K562 (cell line): ENCODE data around the gene RUNX3. TPM values are rescaled to one million over a fixed set of nuclear protein-coding genes. Genes with fewer than 3 reads are reported as not detected.

Experiments used
- C11orf30 ChIP-seq: fragments of 450-650 bp; IDR thresholded peaks from 2 replicates; pipeline ENCODE4 v1.6.1; 2016; ENCODE audit warnings: low read depth, mild to moderate bottlenecking
- CBFB ChIP-seq: sonication (generic); formaldehyde crosslinking; IDR thresholded peaks from 2 replicates; pipeline ENCODE4 v1.4.0; 2020; ENCODE audit warnings: mild to moderate bottlenecking, missing genetic modification reagents
- CBX5 ChIP-seq: IDR thresholded peaks from 2 replicates; pipeline ENCODE4 v1.6.1; 2014; ENCODE audit warnings: low read depth, borderline replicate concordance
- CREM ChIP-seq: IDR thresholded peaks from 2 replicates; pipeline ENCODE4 v1.6.1; 2014; ENCODE audit warnings: antibody characterized with exemption, low read depth
- CTCF ChIP-seq, 3 experiments: IDR thresholded peaks in 2 of 3; conservative IDR thresholded peaks in 1 of 3; 2 replicates each; pipeline ENCODE4 v1.5.1; 2011 to 2012; ENCODE audit warnings: low read length in 3 of 3, mild to moderate bottlenecking in 3 of 3, control low read depth in 2 of 3, improper control_type of control experiment in 1 of 3, inconsistent platforms in 1 of 3, low read depth in 1 of 3, mixed read lengths in 1 of 3, moderate library complexity in 1 of 3; ENCODE audit not compliant: insufficient read depth in 2 of 3
- HDAC2 ChIP-seq: fragments of 450-650 bp; IDR thresholded peaks from 2 replicates; pipeline ENCODE4 v1.6.1; 2016; ENCODE audit warnings: mild to moderate bottlenecking
- HMGN3 ChIP-seq: IDR thresholded peaks from 2 replicates; pipeline ENCODE4 v1.6.1; 2011; ENCODE audit warnings: borderline replicate concordance, low read depth, mild to moderate bottlenecking, mixed read lengths, low read length; ENCODE audit not compliant: insufficient read length; ENCODE audit errors: extremely low read depth
- IRF1 ChIP-seq: sonication (generic); formaldehyde crosslinking; IDR thresholded peaks from 2 replicates; pipeline ENCODE4 v1.8.0; 2022; ENCODE audit warnings: missing genetic modification reagents, mild to moderate bottlenecking, borderline replicate concordance
- JUN ChIP-seq, 2 experiments: sonication (generic) in 1 of 2; formaldehyde crosslinking in 1 of 2; IDR thresholded peaks; 2 replicates each; pipeline versions ENCODE4 v1.6.1 to v1.8.0; 2012 to 2022; ENCODE audit warnings: borderline replicate concordance in 2 of 2, mild to moderate bottlenecking in 2 of 2, improper control_type of control experiment in 1 of 2, low read depth in 1 of 2, low read length in 1 of 2, missing genetic modification reagents in 1 of 2
- MBD1 ChIP-seq: fragments of 250-450 bp; sonication (Bioruptor Pico); IDR thresholded peaks from 2 replicates; pipeline ENCODE4 v1.8.0; 2022; ENCODE audit warnings: inconsistent platforms
- MTA1 ChIP-seq: fragments of 450-650 bp; IDR thresholded peaks from 2 replicates; pipeline ENCODE4 v1.6.1; 2017; ENCODE audit warnings: borderline replicate concordance
- NEUROD1 ChIP-seq: fragments of 150-350 bp; IDR thresholded peaks from 2 replicates; pipeline ENCODE4 v1.6.1; 2014; ENCODE audit warnings: borderline replicate concordance, low read length, low read depth; ENCODE audit not compliant: partially characterized antibody
- PURB ChIP-seq: sonication (generic); formaldehyde crosslinking; IDR thresholded peaks from 2 replicates; pipeline ENCODE4 v1.9.0; 2021; ENCODE audit warnings: low read depth, mild to moderate bottlenecking, missing genetic modification reagents
- RAD21 ChIP-seq, 2 experiments: fragments of 250-450 bp in 1 of 2; fragments of 450-650 bp in 1 of 2; sonication (Bioruptor Pico) in 1 of 2; formaldehyde crosslinking in 1 of 2; IDR thresholded peaks in 1 of 2; conservative IDR thresholded peaks in 1 of 2; 2 replicates each; pipeline versions ENCODE4 v1.4.0 to v1.8.0; 2020 to 2022; ENCODE audit warnings: mild to moderate bottlenecking in 2 of 2, moderate library complexity in 1 of 2
- SIRT6 ChIP-seq: IDR thresholded peaks from one replicate; pipeline ENCODE4 v1.6.1; 2012; ENCODE audit warnings: low read depth, mild to moderate bottlenecking, control low read depth, inconsistent platforms, low read length, moderate library complexity
- SMARCB1 ChIP-seq: IDR thresholded peaks from 2 replicates; pipeline ENCODE4 v1.6.1; 2011; ENCODE audit warnings: improper control_type of control experiment, low read depth; ENCODE audit not compliant: insufficient read length
- ZFP91 ChIP-seq: sonication (generic); formaldehyde crosslinking; IDR thresholded peaks from 2 replicates; pipeline ENCODE4 v1.8.0; 2022; ENCODE audit warnings: mild to moderate bottlenecking, missing genetic modification reagents
- ZNF696 ChIP-seq: fragments of 250-450 bp; sonication (Bioruptor Pico); conservative IDR thresholded peaks from 2 replicates; pipeline ENCODE4 v1.4.0; 2020; ENCODE audit warnings: mild to moderate bottlenecking, moderate library complexity
- polyA plus RNA-seq, 8 experiments: library from polyadenylated mRNA; depleted of rRNA in 4 of 8; stranded (reverse) in 5 of 8; unstranded in 3 of 8; fragments of >200 nt; fragmentation: Nextera tagmentation in 2 of 8; fragmentation: Illumina TruSeq in 1 of 8; extraction: Ambion mirVana in 2 of 8; extraction: Trizol in 1 of 8; gene quantifications; 2 replicates each; pipeline versions ENCODE4 v1.2.1 to v1.2.3, GENCODE V29; 2011 to 2014; ENCODE audit warnings: inconsistent platforms in 1 of 8, missing spikeins in 1 of 8
- total RNA-seq, 7 experiments: library from RNA; depleted of rRNA in 6 of 7; stranded (reverse); fragments of >200 nt in 6 of 7; fragmentation: Illumina TruSeq in 2 of 7; extraction: Trizol in 2 of 7; gene quantifications; 2 replicates each; pipeline versions ENCODE4 v1.2.1 to v1.2.3, GENCODE V29; 2011 to 2021; ENCODE audit warnings: low replicate concordance in 1 of 7

Gene RUNX3
- total and polyA plus RNA-seq, 9 of the 15 experiments (the other 6 are each of a cell fraction or from before 2014, with no cell fraction given): 0.01 to 0.64 (median 0.09) TPM

GRCh38 chr1:24861821-24862727 is 68.0 kb downstream of the RUNX3 start (continued):
- TF ChIP-seq CTCF (IDR thresholded peaks at IDR 0.05 in 2 of 3, conservative IDR thresholded peaks at IDR 0.05 in 1 of 3; ENCODE audit: insufficient read depth in 2 of 3, low read depth in 1 of 3, low read length in 3 of 3): peak; percentile 31 to 43 (median 31); a peak in 3 of 6 replicates
- no peak for TF ChIP-seq ZNF696 (CRISPR knock-in tag)
- no peak for TF ChIP-seq HDAC2
- TF ChIP-seq MTA1: no peak
- TF ChIP-seq C11orf30: no peak
- TF ChIP-seq RAD21 (CRISPR knock-in tag; conservative IDR thresholded peaks at IDR 0.05 in 1 of 2, IDR thresholded peaks at IDR 0.05 in 1 of 2): peak; percentile 12 to 42; a peak in 2 of 4 replicates
- no peak for TF ChIP-seq MBD1
- TF ChIP-seq ZFP91 (CRISPR knock-in tag): no peak
- TF ChIP-seq IRF1 (CRISPR knock-in tag): no peak
- TF ChIP-seq NEUROD1: peak; percentile 12
- no peak for TF ChIP-seq PURB (CRISPR knock-in tag)
- TF ChIP-seq SMARCB1: no peak
- TF ChIP-seq CBFB (CRISPR knock-in tag): no peak
- no peak for TF ChIP-seq SIRT6
- TF ChIP-seq CREM: no peak
- no peak for TF ChIP-seq CBX5
- no peak for TF ChIP-seq JUN (IDR thresholded peaks at IDR 0.05; ENCODE audit: borderline replicate concordance, low read depth, low read length)
- TF ChIP-seq JUN (CRISPR knock-in tag; IDR thresholded peaks at IDR 0.05; ENCODE audit: borderline replicate concordance): no peak
- TF ChIP-seq HMGN3: no peak
